ENCODE measurements around the gene TBC1D10A.
A peak's percentile ranks its signal among the peaks of the same experiment; 100 is the strongest.
"Not testable (repeated sequence)": the region's sequence is repeated elsewhere in the genome, so short reads cannot be mapped to it uniquely, and the experiment has no call there.

TBC1D10A gene

DNA sequence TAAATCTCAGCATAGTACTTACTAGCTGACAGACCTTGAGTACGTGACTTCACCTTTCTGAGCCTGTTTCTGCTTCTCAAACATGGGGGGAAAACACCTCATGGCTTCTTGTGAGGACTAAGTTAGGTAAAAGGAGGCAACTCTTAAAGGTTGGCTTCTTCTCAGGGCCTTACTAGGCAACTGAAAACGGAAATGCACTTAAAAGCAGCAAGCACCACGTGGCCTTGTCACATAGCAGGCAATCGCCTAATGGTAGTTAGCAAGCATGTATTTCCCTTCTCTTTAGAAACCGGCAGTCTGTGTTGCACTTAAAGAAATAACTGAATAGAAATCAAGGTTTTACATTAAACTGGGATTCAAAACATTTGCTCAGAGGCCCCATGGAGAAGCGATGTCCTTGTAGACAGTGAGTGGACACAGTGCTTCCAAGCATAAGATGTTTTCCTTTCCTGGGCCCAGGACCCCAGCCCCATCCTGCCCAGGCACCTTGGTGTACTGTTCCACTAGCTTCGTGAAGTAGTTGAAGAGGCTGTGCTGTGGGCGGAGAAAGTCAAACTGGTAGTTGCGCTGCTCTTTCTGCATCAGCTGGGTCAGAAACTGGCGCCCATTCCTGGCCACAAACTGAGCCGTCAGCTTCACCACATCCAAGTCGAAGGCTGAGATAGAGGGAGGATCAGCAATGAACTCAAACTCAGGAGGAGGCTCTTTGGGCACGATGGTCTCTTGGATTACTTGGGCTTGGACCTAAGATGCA lies 17.9 kb upstream of the TBC1D10A start:
- no peak for DNase-seq

DNA sequence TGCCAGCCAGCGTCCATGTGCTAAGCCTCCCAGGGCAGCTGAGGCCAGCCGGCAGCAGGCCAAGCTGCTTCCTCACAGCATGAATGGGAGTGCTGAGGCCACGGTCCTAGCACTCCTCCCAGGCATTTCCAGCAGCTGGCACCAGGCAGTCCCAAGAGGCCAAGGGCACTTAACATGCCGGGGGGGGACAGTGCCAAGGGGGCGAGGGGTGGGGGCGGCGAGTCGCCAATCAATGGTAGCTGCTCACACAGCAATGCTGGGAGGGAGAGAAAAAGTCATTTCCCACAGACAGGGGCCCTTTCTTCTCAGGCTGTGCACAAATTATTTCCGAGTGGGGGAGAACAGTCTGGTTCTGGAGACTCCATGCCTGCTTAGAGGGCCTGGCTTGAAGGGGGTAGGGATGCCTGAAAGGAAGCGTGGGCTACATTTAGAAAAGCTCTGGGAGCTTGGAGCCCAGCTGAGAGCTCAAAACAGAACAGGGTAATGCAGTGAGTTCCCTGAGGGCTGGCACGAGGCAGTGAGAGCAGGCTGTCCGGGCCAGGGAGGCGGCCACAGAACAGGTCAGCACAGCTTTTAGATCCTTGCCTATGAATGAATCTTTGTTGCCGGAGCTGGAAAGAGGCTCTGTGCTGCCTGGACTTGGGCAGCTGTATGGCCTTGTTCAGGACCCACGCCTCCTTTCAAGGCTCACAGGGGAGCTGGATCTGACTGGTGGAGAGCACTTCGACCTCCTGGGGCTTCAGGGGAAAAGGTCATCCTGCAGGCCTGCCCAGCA lies 14.4 kb upstream of the TBC1D10A start:
- DNase-seq, result peak in 1 of 2 experiments; percentile 53

DNA sequence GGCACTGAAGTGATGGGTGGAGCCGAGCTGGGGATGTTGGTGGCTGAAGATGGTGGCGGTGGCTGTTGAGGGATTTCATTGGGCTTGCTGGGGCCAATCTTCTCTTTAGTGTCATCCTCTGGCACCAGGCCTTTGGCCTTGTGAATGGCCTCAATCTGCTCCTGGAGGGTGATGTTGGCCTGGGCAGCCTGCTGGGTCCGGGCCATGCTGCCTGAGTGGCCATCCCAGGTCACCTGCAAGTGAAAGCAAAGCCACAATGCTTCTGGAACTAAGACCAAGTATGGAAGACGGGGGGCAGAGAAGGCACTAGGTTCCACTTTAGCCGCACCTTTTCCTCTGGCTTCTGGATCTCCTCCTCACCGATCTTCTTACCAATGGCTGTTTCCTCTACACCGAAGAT lies 12.1 kb upstream of the TBC1D10A start:
- no peak for DNase-seq

DNA sequence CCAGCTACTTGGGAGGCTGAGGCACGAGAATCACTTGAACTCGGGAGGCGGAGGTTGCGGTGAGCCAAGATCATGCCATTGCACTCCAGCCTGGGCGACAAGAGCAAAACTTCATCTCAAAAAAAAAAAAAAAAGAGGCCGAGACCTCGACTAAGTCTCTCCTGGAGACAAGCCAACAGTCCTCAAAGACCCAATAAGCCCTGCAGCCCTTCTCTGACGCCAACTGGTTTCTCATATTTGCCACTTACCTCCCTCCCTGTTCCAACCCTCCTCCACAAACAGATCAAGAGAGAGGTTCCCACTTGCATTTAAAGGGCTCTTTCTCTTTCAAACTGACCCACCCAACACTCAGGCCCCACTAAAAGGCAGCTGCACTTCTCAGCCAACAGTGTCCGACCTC lies 11.6 kb upstream of the TBC1D10A start:
- not testable (repeated sequence) for DNase-seq

DNA sequence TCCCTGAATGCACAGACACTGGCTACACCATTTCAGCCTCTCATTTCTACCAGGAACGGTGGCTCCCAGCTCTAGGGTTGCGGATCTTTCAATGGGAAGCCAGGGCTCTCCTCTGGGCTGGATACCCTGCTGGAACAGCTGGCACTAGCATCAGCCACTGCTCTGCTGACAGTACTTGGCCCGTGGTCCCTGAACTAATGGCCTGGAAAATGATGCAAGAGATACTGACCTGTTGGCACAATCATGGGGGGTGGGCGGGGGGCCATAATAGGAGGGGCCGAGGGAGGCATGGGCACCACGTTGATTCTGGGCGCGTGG lies 10.7 kb upstream of the TBC1D10A start:
- no peak for DNase-seq

DNA sequence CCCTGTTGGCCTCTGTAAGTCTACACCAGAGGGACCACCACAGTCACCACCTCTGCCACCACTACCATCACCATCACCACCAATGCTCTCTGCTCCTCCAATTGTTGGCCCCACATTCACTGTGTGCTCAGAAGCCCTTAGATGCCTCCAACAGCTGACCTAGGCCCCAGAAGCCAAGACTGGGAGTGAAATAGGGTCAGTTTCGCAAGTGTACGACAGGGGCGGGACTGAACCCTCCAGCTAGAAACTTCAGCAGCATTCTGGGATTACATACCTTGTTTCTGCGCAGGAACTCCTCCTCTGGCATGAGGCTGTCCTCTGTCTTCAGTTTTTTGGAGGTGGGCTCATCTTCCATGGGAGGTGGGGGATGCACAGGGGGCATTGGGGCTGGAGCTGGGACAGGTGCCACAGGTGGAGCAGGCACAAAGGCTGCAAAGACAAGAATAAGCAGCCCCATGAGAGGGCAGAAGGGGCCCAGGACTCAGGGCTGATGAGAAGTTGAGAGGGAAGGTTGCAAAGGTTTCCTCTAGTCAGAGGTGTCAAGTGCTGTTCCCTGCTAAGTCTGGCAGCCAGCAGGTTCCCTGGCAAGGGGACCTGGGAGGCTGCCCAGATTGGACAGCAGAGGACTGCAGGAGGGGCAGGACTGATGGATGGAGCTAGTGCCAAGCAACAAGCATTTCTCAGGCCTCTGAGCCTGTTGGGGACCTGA lies 10.2 kb upstream of the TBC1D10A start:
- DNase-seq, result no peak

DNA sequence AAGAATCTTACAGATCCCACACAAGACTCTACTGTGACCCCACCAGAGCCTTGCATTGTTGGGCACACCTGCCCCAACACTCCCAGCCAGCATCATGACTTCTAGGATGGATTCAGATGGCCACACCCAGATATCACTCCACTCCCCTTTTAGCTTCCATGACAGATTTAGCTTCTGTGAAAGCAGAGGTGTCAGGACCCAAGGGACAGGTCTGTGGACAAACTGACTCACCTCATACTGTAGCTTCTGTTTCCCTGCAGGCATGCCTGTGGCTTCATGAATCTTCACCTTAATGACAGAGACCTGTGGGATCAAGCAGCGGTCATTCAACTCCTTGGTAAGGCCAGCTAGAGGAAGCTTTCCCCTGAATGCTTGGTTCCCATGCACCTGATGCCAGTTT lies 8.5 kb upstream of the TBC1D10A start:
- DNase-seq, result no peak

DNA sequence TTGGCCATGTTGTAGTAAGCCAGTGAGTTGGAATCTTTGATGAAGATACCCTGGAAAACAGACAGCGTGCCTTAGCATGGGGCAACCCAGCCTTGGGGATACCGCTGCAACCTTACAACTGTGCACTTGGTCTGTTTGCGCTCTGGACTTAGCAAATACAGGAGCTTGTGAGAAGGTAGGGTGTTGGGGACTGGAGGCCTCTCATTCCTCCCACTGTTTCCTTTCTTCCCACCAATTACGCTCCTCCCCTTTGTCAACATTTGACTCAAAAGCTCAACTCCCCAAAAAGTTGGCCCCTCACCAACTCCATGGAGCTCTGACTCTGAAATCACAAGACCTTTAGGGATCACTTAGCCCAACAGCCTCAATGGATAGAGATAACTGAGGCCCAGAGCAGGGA lies 7.9 kb upstream of the TBC1D10A start:
- no peak for DNase-seq

DNA sequence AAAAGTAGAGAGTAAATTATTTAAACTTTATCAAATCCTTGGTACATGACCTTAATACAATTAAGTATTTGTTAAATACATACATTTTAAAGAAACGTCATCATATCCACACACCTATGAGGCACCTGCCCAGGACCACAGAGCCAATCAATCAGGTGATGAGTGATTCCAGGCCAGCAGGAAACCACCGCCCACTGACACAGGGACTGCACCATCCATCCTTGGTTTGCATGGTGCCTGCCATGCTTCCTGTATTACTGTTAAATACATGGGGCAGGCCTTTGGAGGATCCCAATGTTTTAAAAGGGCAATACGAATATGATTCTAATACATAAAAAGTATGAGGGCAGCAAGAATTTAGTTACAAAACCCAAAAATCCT lies 7.0 kb upstream of the TBC1D10A start:
- DNase-seq, result no peak

DNA sequence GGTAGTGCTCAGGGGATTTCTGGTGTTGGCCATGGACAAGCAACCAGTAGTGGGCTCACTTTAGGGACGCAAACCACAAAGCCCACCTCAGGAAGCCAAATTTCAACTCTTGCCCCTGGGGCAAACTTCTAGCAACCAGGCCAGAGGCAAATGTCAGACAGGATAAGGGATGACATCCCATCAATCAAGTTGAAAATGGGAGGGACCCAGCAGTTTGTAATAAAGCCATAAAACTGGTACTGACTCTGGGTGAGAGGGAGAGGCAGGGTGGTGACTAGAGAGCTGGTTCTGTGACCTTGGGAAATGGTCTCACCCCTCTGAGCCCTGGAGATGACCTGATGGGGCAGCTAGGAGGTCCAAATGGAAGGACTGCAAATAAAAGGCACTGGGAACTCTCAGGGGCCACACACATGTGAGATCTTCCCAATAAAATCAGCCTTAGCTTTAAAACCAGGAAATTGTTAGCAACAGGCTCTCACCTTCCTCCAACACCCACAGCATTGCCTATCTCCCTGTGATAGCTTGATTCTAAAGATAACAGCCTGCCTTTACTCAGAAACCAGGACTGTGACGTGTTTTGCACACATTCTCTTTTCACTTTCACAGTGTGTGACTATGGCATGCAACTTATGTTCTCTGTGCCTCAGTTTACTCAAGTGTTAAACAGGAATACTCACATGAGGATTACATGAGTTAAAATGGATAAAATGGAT lies 6.4 kb upstream of the TBC1D10A start:
- no peak for DNase-seq

DNA sequence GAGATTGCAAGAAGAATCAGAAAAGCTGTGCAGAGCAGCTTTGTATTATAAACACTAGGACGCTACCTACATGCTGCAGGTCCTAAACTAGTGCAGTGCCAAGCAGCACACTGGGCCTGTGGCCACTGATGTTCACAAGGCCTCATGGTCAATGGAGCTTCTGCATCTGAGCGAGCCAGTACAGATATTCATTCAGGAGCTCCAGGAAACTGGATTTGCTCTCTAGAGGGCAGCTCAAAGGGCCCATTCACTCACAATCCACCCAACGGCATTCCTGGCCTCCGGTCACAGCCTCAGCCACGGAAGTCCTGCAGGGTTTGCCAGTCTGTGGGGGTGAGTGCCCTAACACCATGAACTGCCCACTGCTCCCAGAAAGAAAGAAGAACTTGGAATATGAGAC lies 5.8 kb upstream of the TBC1D10A start:
- no peak for DNase-seq

DNA sequence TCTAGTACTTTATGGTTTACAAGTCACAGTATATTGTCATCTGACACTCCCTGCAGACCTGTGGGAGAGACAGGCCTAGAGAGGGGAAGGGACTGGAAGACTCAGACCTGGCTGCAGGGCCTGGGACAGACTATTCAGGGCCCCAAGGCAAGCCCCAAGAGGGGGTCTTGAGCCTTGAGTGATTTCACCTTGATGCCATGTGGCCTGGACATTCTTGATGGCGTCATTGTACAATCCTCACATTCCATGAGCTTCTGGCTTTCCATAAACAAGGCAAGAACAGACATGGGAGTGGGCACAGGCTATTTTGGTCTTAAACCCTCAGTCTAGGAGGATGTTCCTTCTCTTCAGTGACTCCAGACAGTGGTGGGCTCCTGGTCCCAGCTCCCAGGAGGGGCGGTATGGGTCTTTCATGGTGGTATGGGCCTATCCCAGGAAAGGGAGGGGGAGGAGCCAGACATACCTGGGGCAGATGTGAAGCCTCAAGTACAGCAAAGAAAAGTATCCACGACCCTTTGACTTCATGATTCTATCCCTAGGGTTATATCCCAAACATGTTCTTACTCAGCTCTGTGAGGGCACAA lies 1.8 kb upstream of the TBC1D10A start:
- DNase-seq, result no peak

DNA sequence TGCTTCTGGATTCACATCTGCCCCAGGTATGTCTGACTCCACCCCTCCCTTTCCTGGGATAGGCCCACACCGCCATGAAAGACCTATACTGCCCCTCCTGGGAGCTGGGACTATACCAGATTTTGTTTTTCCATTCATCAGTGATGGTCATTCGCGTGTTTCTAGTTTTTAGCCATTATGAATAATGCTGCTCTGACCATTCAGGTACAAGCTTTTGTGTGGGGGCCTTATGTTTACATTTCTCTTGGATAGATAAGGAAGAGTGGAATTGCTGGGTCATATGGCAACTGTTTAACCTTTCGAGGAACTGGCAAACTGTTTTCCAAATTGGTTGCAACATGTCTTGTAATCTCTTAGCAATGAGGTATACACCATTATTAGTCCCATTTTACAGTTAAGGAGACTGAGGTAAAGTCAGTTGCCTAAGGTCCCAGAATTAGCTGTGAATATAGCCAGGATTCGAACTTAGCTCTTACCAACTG lies 1.2 kb upstream of the TBC1D10A start:
- no peak for DNase-seq

DNA sequence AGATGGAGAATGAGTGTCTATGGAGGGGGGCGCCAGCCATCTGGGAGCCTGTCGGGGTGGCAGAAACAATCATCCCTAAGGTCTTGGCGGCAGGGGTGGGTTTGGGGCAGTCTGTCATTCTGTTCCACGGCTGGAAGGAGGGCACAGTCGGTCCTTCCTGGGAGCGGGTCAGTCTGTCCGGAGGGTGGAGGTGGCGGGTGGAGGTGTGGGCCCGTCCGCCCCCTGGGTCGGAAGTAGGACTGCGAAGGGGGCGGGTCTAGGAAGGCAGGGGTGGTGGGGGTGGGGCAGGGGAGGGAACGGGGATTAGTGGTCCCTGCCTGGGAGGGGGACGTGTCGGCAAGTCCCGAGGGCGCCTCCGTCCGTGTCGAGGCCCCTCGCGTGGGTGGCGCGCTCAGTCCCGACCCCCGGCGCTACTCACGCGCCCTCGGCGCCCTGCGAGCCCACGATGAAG lies 461 bp downstream of the TBC1D10A start:
- DNase-seq, result no peak

DNA sequence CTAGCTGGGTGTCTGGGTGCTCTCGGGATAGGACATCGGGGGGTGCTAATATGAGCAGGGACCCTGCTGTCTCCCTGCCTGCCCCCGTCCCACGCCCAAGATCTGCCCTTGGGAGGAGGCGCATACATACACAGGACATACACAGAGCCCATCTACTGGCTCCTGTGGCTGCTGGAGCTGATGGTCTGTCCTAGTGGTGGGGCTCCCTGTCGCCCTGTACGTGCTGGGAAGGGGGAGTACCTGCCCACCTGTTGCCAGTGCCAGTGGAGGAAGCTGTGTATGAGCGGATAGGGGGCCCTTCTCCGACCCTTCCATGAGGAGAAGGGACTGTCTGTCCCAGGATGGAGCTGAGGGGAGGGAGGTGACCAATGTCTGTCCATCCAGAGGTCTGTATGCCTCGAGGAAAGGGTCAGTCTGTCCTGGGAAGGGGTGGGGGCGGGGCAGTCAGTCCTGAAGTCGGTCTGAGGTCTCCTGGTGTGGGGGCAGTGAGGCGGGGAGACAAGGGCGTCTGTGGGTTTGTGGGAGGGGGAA lies 952 bp downstream of the TBC1D10A start:
- DNase-seq, result no peak

DNA sequence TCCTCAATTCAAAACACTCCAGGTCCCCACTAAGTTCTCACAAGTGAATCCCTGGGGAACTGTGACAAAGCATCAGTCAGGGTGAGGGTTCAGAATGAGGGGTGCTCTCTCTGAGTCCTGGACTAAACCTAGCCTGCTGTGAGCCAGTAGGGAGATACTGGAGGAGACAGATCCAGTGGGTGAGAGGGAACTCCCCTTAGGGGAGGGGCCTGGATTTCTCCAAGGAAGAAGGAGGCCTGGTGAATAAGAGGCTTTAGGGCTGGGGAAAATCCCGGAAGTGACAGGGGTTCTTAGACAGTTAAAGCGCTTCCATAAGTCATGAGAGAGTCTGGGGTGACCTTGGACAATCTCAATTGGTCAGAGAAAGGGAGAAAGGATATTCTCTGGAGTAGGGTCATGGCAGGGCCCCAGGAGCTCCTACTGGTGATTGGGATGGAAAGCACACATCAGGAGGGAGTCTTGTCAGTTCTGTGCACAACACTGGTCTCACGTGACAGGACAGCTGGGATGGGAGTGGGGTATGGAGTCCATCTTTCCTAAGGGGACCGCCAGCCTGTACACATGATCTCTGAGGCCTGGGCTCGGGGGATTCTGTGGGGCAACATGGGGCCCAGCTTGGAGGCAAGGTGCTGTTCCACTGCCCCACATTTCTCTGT lies 1.5 kb downstream of the TBC1D10A start:
- DNase-seq, result peak in 1 of 2 experiments; percentile 11

DNA sequence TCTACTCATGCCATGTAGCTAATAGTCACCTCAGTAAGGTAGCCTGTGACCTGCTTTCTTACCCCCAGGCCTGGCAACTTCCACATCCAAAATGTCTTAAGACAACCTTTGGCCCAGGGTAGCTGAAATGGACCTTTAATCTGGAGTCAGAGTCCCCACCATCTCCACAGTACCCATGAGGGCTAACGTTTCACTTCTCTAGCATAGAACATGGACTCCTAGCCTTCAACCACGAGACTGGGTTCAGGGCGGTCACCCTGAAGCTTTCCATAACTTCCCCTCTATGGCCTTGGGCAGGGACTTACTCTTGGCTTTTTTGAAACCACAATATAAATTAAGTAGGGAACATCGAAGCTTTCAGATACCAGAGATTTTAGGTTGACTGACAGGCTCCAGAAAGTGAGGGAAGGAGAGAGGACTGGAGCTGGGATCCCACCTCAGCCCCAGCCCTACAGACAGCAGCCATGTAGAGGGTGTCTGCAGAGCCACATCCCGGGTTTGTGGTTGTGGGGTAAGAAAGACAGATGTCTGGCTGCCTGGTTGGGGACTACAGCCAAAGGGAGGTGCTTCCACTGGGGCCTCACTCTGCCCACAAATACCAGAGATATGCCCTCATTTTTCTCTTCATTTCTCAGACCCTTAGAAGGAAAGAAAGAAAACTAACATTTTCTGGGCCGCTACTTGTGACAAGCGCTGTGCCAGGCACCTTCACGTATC lies 2.6 kb downstream of the TBC1D10A start:
- DNase-seq, result no peak

DNA sequence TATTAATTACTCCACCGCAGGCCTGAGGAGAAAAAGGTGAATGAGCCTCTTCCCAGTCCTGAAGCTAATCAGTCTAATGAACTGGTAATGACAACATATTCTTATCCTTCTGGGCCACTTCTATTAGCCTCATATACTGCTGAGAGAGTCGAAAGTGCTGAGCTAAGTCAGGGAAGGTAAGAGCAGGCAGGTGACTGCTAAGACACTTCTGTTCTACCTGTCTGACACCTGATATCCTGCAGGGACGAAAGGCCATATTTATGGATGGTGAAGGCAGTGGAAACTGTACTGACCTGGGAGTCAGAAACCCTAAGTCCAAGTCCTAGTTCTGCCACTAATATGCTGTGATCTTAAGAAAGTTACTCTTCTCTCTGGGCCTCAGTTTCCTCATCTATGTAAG lies 3.5 kb downstream of the TBC1D10A start:
- no peak for DNase-seq

DNA sequence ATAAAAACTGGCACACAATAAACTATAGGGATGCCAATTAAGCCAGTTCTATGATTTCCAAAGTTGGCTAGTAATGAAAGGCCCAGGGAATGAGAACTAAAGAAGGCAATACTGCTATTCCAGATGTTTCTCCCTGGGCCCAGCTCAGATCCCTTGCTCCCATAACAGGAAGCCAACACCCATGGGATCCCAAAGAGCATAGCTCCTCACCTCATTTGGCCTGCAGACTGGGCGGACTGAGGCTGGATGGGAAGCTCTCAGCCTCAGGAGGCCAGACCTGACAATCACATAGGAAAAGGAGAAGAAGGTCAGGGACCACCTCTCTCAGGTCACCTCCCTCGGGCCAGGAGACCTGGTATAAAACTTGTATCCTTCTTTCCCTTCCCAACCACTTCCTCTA lies 5.3 kb downstream of the TBC1D10A start:
- DNase-seq, result no peak

DNA sequence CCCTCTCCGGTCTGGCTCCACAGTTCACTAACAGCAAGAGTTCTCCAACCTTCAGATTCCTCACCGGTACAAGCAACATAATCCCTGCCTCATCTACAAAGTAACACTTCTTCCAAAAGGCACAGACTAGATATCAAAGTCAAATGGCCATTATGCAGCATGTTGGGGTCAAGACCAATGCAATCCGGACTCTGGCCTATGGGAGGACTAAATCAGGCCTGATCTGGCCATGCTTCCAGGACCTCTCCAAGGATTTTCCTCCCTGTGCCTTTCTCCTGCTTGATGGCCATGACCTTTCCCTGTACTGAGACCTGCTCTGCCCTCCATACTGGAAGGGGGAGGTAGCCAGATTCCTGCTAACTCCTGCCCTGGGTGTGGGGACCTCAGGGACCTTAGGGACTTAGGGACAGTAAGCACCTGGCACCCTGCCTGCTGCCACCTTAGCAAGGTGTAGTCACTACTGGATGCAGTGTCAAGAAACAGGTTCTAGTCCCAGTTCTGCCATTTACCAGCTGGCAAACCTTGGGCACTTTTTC lies 6.7 kb downstream of the TBC1D10A start:
- no peak for DNase-seq

Data from NCI-H524 (cell line).